Vagina (tissue), 2 donors: ENCODE results near the gene STK24. TPM values are rescaled to one million over a fixed set of nuclear protein-coding genes. Genes with fewer than 3 reads are reported as not detected.

Experiments
- DNase-seq, 2 donors: peaks; one replicate each; pipeline ENCODE4 v3.0.0-alpha.2; 2017; ENCODE audit errors: extremely low spot score in 2 of 2
- H3K27ac ChIP-seq: fragments of 200-600 bp; sonication (generic); one replicate; pipeline ENCODE4 v1.5.1; 2019
- H3K27me3 ChIP-seq: fragments of 200-600 bp; sonication (generic); one replicate; pipeline ENCODE4 v1.5.1; 2019
- H3K36me3 ChIP-seq, 2 donors: fragments of 200-600 bp; sonication (generic); one replicate each; pipeline ENCODE4 v1.5.1; 2017 to 2019
- H3K4me1 ChIP-seq: fragments of 200-600 bp; sonication (generic); one replicate; pipeline ENCODE4 v1.5.1; 2019
- H3K4me3 ChIP-seq, 2 donors: fragments of 200-600 bp; sonication (generic); 1 replicate in 1 of 2; 2 replicates in 1 of 2; pipeline ENCODE4 v1.5.1; 2016 to 2019
- H3K9me3 ChIP-seq: fragments of 200-600 bp; sonication (generic); one replicate; pipeline ENCODE4 v1.5.1; 2019
- CTCF ChIP-seq, 3 experiments: fragments of 450-650 bp in 2 of 3; fragments of 200-600 bp in 1 of 3; sonication (generic) in 1 of 3; IDR thresholded peaks; one replicate each; pipeline ENCODE4 v1.5.1; 2017 to 2019; ENCODE audit warnings: antibody characterized with exemption in 3 of 3, mild to moderate bottlenecking in 2 of 3, moderate library complexity in 2 of 3
- POLR2A ChIP-seq, 2 donors: fragments of 450-650 bp; IDR thresholded peaks; one replicate each; pipeline ENCODE4 v1.6.1; 2017; ENCODE audit warnings: antibody characterized with exemption in 2 of 2, mild to moderate bottlenecking in 2 of 2, moderate library complexity in 2 of 2
- POLR2AphosphoS5 ChIP-seq, 2 donors: sonication (generic); formaldehyde crosslinking; IDR thresholded peaks; one replicate each; pipeline ENCODE4 v1.9.0; 2017; ENCODE audit warnings: antibody characterized with exemption in 2 of 2, mild to moderate bottlenecking in 2 of 2, low read depth in 1 of 2; ENCODE audit not compliant: insufficient read depth in 1 of 2
- intact Hi-C: fragments of 100-400 bp; cut with DNase I; formaldehyde crosslinking; loops from one replicate; pipeline ENCODE4 v1.15.1; 2023
- total RNA-seq: library from RNA; depleted of rRNA; stranded (reverse); fragments of >200 nt; gene quantifications from one replicate; pipeline ENCODE4 v1.2.3, GENCODE V29; 2016

Gene STK24
- total RNA-seq, 1 donor from 2014 or later, result 82.5 TPM

DNA sequence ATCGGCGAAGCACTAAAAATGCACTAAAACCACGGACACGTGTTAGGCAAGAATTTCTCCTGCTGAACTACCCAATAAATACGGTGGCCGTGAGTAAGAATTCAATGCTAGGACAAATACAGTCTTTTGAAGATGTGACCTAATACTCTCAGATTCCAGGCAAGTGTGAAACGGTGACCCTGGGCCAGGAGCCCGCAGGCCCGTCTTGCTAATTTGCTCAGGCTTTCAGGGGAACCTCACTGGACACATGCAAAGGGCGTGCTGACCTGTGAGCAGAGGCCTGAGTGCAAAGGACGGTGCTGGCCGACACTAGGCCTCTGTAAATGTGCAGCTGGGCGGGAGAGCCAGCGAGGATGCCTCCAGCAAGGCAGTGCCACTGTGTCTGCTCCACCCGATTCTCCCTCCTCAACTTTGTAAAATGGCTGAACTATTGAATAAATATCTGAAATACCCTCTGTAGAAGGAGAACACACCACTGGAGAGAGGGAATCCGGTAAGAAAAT is 70.1 kb downstream of the STK24 start:
- TF ChIP-seq POLR2A (IDR thresholded peaks at IDR 0.05), result no peak
- no peak for TF ChIP-seq POLR2AphosphoS5 (IDR thresholded peaks at IDR 0.05; ENCODE audit: insufficient read depth in 1 of 2, low read depth in 1 of 2)
- no peak for TF ChIP-seq CTCF (IDR thresholded peaks at IDR 0.05)
- Histone ChIP-seq H3K4me1 (peaks cover 98% of the 10 kb centered on the region), H3K27ac (peak overlapping the region; percentile 80), H3K27me3 (no peaks in the 10 kb centered on the region), H3K36me3 (no peaks in the 10 kb centered on the region), H3K4me3 (no peak overlapping the region), H3K9me3 (no peaks in the 10 kb centered on the region)
- intact Hi-C loops, result no loop called here
- no peak for DNase-seq

DNA sequence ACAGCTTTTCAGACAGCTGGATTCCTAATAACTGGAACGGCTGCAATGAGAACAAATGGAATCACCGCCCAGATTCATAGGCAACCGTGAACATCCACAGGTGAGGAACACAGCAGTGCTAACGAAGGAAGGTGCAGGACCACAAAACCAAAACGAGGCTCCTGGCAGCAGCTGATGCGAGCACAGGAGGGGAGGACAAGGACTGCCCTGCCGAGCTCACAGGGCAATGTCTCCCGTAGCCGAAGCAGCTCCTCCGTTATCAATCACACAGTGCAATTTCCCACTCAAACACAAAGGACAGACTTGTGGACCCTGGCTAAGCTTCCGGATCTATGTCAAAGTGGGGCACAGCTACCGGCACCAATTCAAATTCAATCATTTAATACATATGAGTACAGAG is 70.6 kb downstream of the STK24 start:
- Histone ChIP-seq H3K27ac (peak overlapping the region; percentile 80), H3K4me1 (peaks cover 99% of the 10 kb centered on the region), H3K36me3 (no peaks in the 10 kb centered on the region), H3K27me3 (no peaks in the 10 kb centered on the region), H3K4me3 (no peak overlapping the region), H3K9me3 (no peaks in the 10 kb centered on the region)
- no peak for DNase-seq
- intact Hi-C loops, result no loop called here
- TF ChIP-seq POLR2AphosphoS5 (IDR thresholded peaks at IDR 0.05; ENCODE audit: insufficient read depth in 1 of 2, low read depth in 1 of 2) (no peak), POLR2A (IDR thresholded peaks at IDR 0.05) (no peak), CTCF (IDR thresholded peaks at IDR 0.05) (no peak)

- H3K9me3 ChIP-seq, result no peaks in the 10 kb centered on the region
- no peaks in the 10 kb centered on the region for H3K36me3 ChIP-seq
- DNase-seq, result no peak
- H3K4me3 ChIP-seq, result no peak overlapping the region
- no peaks in the 10 kb centered on the region for H3K27me3 ChIP-seq
- intact Hi-C loops, result no loop called here
- TF ChIP-seq CTCF (IDR thresholded peaks at IDR 0.05), result no peak
- H3K27ac ChIP-seq, result peak overlapping the region; percentile 80
- H3K4me1 ChIP-seq, result peaks cover 97% of the 10 kb centered on the region
Observed at GRCh38 chr13:98505217-98505616, 71.7 kb downstream of the STK24 start.

DNA sequence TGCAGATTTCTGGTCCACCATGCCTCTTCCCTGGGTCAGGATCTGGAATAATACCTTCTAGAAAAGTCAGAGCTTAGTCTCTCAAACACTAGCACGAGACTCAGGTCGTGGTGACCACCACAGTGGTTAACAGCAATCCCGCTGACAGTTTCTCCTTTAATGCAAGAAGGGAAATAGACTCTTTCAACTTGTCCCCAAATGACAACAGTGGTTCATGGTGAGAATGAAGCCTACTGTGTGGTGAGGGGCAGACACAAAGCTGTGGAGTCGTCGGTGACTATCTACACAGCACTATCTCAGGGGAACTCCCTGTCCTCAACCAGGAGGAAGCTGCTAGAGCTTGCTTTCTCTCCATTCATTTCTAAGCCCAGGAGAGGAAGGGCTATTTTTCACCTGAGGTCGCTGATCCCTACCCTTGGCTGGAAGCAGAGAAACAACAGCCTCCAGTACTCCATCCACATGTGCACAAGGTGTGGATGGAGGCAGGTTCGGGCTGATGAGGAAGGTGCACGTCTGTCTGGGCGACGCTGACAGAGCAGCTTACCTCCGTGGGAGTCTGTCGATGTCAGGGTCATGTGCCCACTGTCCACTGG is 72.4 kb downstream of the STK24 start:
- Histone ChIP-seq H3K4me1 (peaks cover 97% of the 10 kb centered on the region), H3K27me3 (no peaks in the 10 kb centered on the region), H3K36me3 (peaks cover 0 to 3% of the 10 kb centered on the region in 2 donors), H3K9me3 (no peaks in the 10 kb centered on the region), H3K4me3 (peak overlapping the region in 1 of 2 donors; percentile 11), H3K27ac (peak overlapping the region; percentile 71)
- intact Hi-C loops, result no loop called here
- peak in 1 of 2 donors; percentile 18 for TF ChIP-seq POLR2AphosphoS5 (IDR thresholded peaks at IDR 0.05; ENCODE audit: insufficient read depth in 1 of 2, low read depth in 1 of 2)
- TF ChIP-seq POLR2A (IDR thresholded peaks at IDR 0.05), result no peak
- DNase-seq, result no peak

- TF ChIP-seq POLR2AphosphoS5 (IDR thresholded peaks at IDR 0.05; ENCODE audit: insufficient read depth in 1 of 2, low read depth in 1 of 2) (no peak), POLR2A (IDR thresholded peaks at IDR 0.05) (no peak), CTCF (IDR thresholded peaks at IDR 0.05) (no peak)
- no peak for DNase-seq
- peaks cover 0 to 5% of the 10 kb centered on the region in 2 donors for H3K36me3 ChIP-seq
- peaks cover 96% of the 10 kb centered on the region for H3K4me1 ChIP-seq
- peak overlapping the region in 1 of 2 donors; percentile 11 for H3K4me3 ChIP-seq
- no peaks in the 10 kb centered on the region for H3K27me3 ChIP-seq
- intact Hi-C loops, result no loop called here
- peak overlapping the region; percentile 71 for H3K27ac ChIP-seq
- no peaks in the 10 kb centered on the region for H3K9me3 ChIP-seq
Observed at GRCh38 chr13:98504029-98504351, 72.9 kb downstream of the STK24 start.
